ENCODE measurements around the gene DLX3.

The DLX3 gene

GRCh38 chr17:49992933-49993422, 2.0 kb downstream of the DLX3 start:
- TF ChIP-seq EGR1 (IDR thresholded peaks at IDR 0.05) = no peak
- no peak for TF ChIP-seq TCF12 (IDR thresholded peaks at IDR 0.05; ENCODE audit: low read depth)
- TF ChIP-seq RAD21 (IDR thresholded peaks at IDR 0.05; ENCODE audit: low read depth) = no peak
- TF ChIP-seq NFIC (IDR thresholded peaks at IDR 0.05) = no peak
- no peak for TF ChIP-seq CREB1 (IDR thresholded peaks at IDR 0.05; ENCODE audit: low read depth)
- no peak for TF ChIP-seq ZBTB7A (IDR thresholded peaks at IDR 0.05; ENCODE audit: low read depth)
- no peak for TF ChIP-seq TEAD4 (IDR thresholded peaks at IDR 0.05)

DNA sequence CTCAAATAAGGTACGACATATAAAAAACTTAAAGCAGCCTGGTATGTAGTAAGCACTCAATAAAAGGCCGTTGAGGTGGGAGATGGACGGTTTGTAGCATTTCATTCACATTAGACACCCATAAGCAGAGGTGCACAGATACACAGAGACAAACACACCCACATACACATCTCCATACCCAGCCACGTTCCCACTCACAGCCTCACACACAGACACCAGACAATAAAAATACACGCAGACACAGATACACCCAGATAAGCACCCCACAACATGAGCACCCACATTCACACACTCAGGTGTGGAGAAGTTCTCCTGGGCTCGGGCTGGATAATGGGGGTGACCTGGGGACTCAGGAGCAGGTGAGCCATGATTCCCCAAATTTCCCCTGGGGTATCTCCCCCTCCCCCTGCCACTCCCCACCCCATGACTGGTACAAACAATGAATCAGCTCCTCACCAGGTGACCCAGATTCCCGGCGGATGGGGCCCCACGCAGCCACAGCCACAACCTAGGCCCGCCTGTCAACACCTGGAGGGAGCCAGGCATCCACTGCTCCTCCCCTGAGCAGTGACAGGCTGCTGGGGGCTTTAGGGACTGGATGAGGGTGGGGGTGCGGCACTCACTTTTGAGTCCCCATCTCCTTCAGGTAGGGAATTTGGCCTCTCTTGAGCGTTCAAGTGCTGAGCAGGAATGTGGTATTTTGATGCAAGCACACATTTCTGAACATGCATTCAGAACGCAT, 2.7 kb downstream of the DLX3 start:
- TF ChIP-seq YY1 (IDR thresholded peaks at IDR 0.05; ENCODE audit: low read depth) (no peak), NFIC (IDR thresholded peaks at IDR 0.05) (no peak), TEAD4 (IDR thresholded peaks at IDR 0.05) (no peak)

DNA sequence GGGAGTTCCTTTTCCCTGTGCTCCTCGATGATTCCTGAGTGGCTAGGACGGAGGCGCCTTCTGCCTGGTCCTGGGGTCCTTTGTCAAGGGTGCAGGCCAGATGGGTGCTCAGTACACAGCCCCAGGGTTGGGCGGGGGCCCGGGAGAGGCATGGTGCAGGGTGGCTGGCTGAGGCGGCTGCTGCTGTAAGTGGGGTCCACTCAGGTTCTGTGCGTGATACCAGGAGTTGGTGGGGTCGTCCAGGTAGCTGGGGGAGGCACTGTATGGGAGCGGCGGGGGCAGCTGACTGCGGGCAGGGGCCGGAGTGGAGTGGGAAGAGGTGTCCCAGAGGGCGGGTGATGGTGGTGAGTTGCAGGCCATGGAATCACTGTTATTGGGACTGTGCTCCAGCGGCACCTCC, 3.6 kb downstream of the DLX3 start:
- TF ChIP-seq FOXM1 (IDR thresholded peaks at IDR 0.05; ENCODE audit: borderline replicate concordance, low read depth) (no peak), MAX (IDR thresholded peaks at IDR 0.05) (no peak), TAF1 (IDR thresholded peaks at IDR 0.05; ENCODE audit: low read depth) (no peak), TEAD4 (IDR thresholded peaks at IDR 0.05) (no peak), TCF12 (IDR thresholded peaks at IDR 0.05; ENCODE audit: low read depth) (no peak), REST (IDR thresholded peaks at IDR 0.05; ENCODE audit: low read depth) (no peak), ZBTB7A (IDR thresholded peaks at IDR 0.05; ENCODE audit: low read depth) (no peak), EGR1 (IDR thresholded peaks at IDR 0.05) (no peak), CREB1 (IDR thresholded peaks at IDR 0.05; ENCODE audit: low read depth) (no peak), YY1 (IDR thresholded peaks at IDR 0.05; ENCODE audit: low read depth) (no peak), CEBPB (IDR thresholded peaks at IDR 0.05) (no peak), RAD21 (IDR thresholded peaks at IDR 0.05; ENCODE audit: low read depth) (no peak), EP300 (IDR thresholded peaks at IDR 0.05; ENCODE audit: borderline replicate concordance) (no peak), NFIC (IDR thresholded peaks at IDR 0.05) (no peak)
- TF ChIP-seq, protein P1, sequence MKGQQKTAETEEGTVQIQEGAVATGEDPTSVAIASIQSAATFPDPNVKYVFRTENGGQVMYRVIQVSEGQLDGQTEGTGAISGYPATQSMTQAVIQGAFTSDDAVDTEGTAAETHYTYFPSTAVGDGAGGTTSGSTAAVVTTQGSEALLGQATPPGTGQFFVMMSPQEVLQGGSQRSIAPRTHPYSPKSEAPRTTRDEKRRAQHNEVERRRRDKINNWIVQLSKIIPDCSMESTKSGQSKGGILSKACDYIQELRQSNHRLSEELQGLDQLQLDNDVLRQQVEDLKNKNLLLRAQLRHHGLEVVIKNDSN (IDR thresholded peaks at IDR 0.05) = no peak

GRCh38 chr17:49990921-49991320, 4.1 kb downstream of the DLX3 start:
- TF ChIP-seq NFIC (IDR thresholded peaks at IDR 0.05) (no peak), TCF12 (IDR thresholded peaks at IDR 0.05; ENCODE audit: low read depth) (no peak), EP300 (IDR thresholded peaks at IDR 0.05; ENCODE audit: borderline replicate concordance) (no peak), REST (IDR thresholded peaks at IDR 0.05; ENCODE audit: low read depth) (no peak), YY1 (IDR thresholded peaks at IDR 0.05; ENCODE audit: low read depth) (no peak), ZBTB7A (IDR thresholded peaks at IDR 0.05; ENCODE audit: low read depth) (no peak), RAD21 (IDR thresholded peaks at IDR 0.05; ENCODE audit: low read depth) (no peak), TAF1 (IDR thresholded peaks at IDR 0.05; ENCODE audit: low read depth) (no peak), EGR1 (IDR thresholded peaks at IDR 0.05) (no peak), MAX (IDR thresholded peaks at IDR 0.05) (no peak), TEAD4 (IDR thresholded peaks at IDR 0.05) (no peak), CREB1 (IDR thresholded peaks at IDR 0.05; ENCODE audit: low read depth) (no peak), FOXM1 (IDR thresholded peaks at IDR 0.05; ENCODE audit: borderline replicate concordance, low read depth) (no peak), CEBPB (IDR thresholded peaks at IDR 0.05) (no peak)
- TF ChIP-seq, protein P1 (IDR thresholded peaks at IDR 0.05) = no peak

DNA sequence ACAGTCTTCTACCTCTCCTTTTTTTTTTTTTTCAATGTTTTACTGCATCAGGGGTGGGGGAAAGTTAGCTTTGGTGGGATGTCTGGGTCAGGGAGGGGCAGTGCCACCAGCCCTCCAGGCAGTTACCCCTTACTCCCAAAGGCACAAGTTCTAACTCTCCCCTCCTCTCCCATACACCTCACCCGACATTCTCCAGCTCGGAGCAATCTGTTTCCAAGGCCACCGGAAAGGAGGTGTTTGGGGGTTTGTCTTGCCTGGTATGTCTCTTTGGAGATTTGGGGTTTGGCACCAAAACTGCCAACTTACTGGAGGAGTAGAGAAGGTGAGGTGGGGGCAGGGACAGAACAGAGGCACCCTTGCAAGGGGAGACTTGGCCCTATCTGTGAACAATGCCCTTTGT, 4.7 kb downstream of the DLX3 start:
- TF ChIP-seq ZBTB7A (IDR thresholded peaks at IDR 0.05; ENCODE audit: low read depth) (no peak), EGR1 (IDR thresholded peaks at IDR 0.05) (no peak), CREB1 (IDR thresholded peaks at IDR 0.05; ENCODE audit: low read depth) (no peak), TEAD4 (IDR thresholded peaks at IDR 0.05) (no peak), YY1 (IDR thresholded peaks at IDR 0.05; ENCODE audit: low read depth) (no peak), RAD21 (IDR thresholded peaks at IDR 0.05; ENCODE audit: low read depth) (no peak), MAX (IDR thresholded peaks at IDR 0.05) (no peak), FOXM1 (IDR thresholded peaks at IDR 0.05; ENCODE audit: borderline replicate concordance, low read depth) (no peak), EP300 (IDR thresholded peaks at IDR 0.05; ENCODE audit: borderline replicate concordance) (no peak), TCF12 (IDR thresholded peaks at IDR 0.05; ENCODE audit: low read depth) (no peak), TAF1 (IDR thresholded peaks at IDR 0.05; ENCODE audit: low read depth) (no peak), CEBPB (IDR thresholded peaks at IDR 0.05) (no peak), NFIC (IDR thresholded peaks at IDR 0.05) (no peak), REST (IDR thresholded peaks at IDR 0.05; ENCODE audit: low read depth) (no peak)
- TF ChIP-seq, protein P1 (IDR thresholded peaks at IDR 0.05) = no peak

Measured in Ishikawa (cell line).